Ascending aorta (tissue), 2 donors: ENCODE results near the gene AOC3. TPM values are rescaled to one million over a fixed set of nuclear protein-coding genes. Genes with fewer than 3 reads are reported as not detected.
"Not testable (repeated sequence)": the region's sequence is repeated elsewhere in the genome, so short reads cannot be mapped to it uniquely, and the experiment has no call there.

Source experiments
- DNase-seq, 2 donors: peaks; one replicate each; pipeline ENCODE4 v3.0.0-alpha.2; 2019; ENCODE audit warnings: low spot score in 2 of 2
- H3K27ac ChIP-seq, 2 donors: fragments of 200-600 bp; sonication (generic); one replicate each; pipeline ENCODE4 v1.5.1; 2016 to 2017; ENCODE audit warnings: mild to moderate bottlenecking in 1 of 2
- H3K27me3 ChIP-seq: fragments of 200-600 bp; sonication (generic); one replicate; pipeline ENCODE4 v1.5.1; 2017
- H3K36me3 ChIP-seq, 2 donors: fragments of 200-600 bp; sonication (generic); one replicate each; pipeline ENCODE4 v1.5.1; 2016
- H3K4me1 ChIP-seq, 2 donors: fragments of 200-600 bp; sonication (generic); one replicate each; pipeline ENCODE4 v1.5.1; 2016 to 2017; ENCODE audit warnings: mild to moderate bottlenecking in 1 of 2
- H3K4me3 ChIP-seq, 2 donors: fragments of 200-600 bp; sonication (generic); one replicate each; pipeline ENCODE4 v1.5.1; 2016 to 2017; ENCODE audit warnings: mild to moderate bottlenecking in 1 of 2
- H3K9me3 ChIP-seq, 2 donors: fragments of 200-600 bp; sonication (generic); one replicate each; pipeline ENCODE4 v1.5.1; 2016
- CTCF ChIP-seq, 3 experiments: fragments of 200-600 bp in 2 of 3; fragments of 450-650 bp in 1 of 3; sonication (generic) in 2 of 3; IDR thresholded peaks; one replicate each; pipeline ENCODE4 v1.5.1; 2016 to 2019; ENCODE audit warnings: antibody characterized with exemption in 3 of 3, mild to moderate bottlenecking in 1 of 3, moderate library complexity in 1 of 3
- intact Hi-C: fragments of 100-400 bp; cut with DNase I; formaldehyde crosslinking; loops from one replicate; pipeline ENCODE4 v1.15.1; 2023
- total RNA-seq: library from RNA; depleted of rRNA; stranded (reverse); fragments of >200 nt; gene quantifications from one replicate; pipeline ENCODE4 v1.1.0, GENCODE V29; 2016

The AOC3 gene
- total RNA-seq, 1 donor from 2014 or later: 128 TPM

GRCh38 chr17:42872251-42872965, 21.4 kb downstream of the AOC3 start:
- no peak for DNase-seq
- Histone ChIP-seq H3K4me3 (no peak overlapping the region), H3K27me3 (no peaks in the 10 kb centered on the region), H3K9me3 (no peaks in the 10 kb centered on the region), H3K36me3 (peaks cover 27 to 36% of the 10 kb centered on the region in 2 donors), H3K27ac (no peak overlapping the region), H3K4me1 (no peaks in the 10 kb centered on the region)
- no peak for TF ChIP-seq CTCF (IDR thresholded peaks at IDR 0.05)
- intact Hi-C loops: no loop called here

- Histone ChIP-seq H3K4me1 (no peaks in the 10 kb centered on the region), H3K9me3 (no peaks in the 10 kb centered on the region), H3K27me3 (no peaks in the 10 kb centered on the region), H3K27ac (no peak overlapping the region), H3K4me3 (no peak overlapping the region), H3K36me3 (peaks cover 24 to 32% of the 10 kb centered on the region in 2 donors)
- DNase-seq: no peak
- no peak for TF ChIP-seq CTCF (IDR thresholded peaks at IDR 0.05)
- intact Hi-C loops: no loop called here
Observed at GRCh38 chr17:42873315-42873714, 22.3 kb downstream of the AOC3 start.

GRCh38 chr17:42873932-42874695, 23.1 kb downstream of the AOC3 start:
- H3K9me3 ChIP-seq, H3K4me3 ChIP-seq, intact Hi-C loops, H3K27ac ChIP-seq, DNase-seq, H3K4me1 ChIP-seq, H3K27me3 ChIP-seq: not testable (repeated sequence)
- peaks cover 19 to 26% of the 10 kb centered on the region in 2 donors for H3K36me3 ChIP-seq

GRCh38 chr17:42877037-42877436, 26.0 kb downstream of the AOC3 start:
- DNase-seq: no peak
- Histone ChIP-seq H3K4me3 (no peak overlapping the region), H3K9me3 (no peaks in the 10 kb centered on the region), H3K4me1 (no peaks in the 10 kb centered on the region), H3K27me3 (no peaks in the 10 kb centered on the region), H3K36me3 (peaks cover 6 to 9% of the 10 kb centered on the region in 2 donors), H3K27ac (no peak overlapping the region)
- intact Hi-C loops: no loop called here
- TF ChIP-seq CTCF (IDR thresholded peaks at IDR 0.05): no peak

- no peak for DNase-seq
- intact Hi-C loops: no loop called here
- H3K9me3 ChIP-seq: no peaks in the 10 kb centered on the region
- H3K4me1 ChIP-seq: no peaks in the 10 kb centered on the region
- no peaks in the 10 kb centered on the region for H3K27me3 ChIP-seq
- peaks cover 0 to 2% of the 10 kb centered on the region in 2 donors for H3K36me3 ChIP-seq
- no peak overlapping the region for H3K27ac ChIP-seq
- no peak for TF ChIP-seq CTCF (IDR thresholded peaks at IDR 0.05)
- no peak overlapping the region for H3K4me3 ChIP-seq
Observed at GRCh38 chr17:42878123-42878880, 27.3 kb downstream of the AOC3 start.
